Activated CD8-positive, alpha-beta T cell treated with anti-CD3 and anti-CD28 coated beads for 36 hours (primary cell): ENCODE data around the gene LSM11. TPM values are rescaled to one million over a fixed set of nuclear protein-coding genes. Genes with fewer than 3 reads are reported as not detected.

Experiments used
- ATAC-seq: fragments of 200-7000 bp; cut with Tn5 transposase; one replicate; pipeline ENCODE4 v1.10.0; 2021; ENCODE audit warnings: mild to moderate bottlenecking, moderate library complexity
- CTCF ChIA-PET: fragments of 350-600 bp; sonication (Branson Sonifier 250); formaldehyde crosslinking; loops from one replicate; lab custom pipeline; 2021; ENCODE audit warnings: antibody characterized with exemption; lab: Charles Lee
- POLR2A ChIA-PET: fragments of 350-600 bp; sonication (Branson Sonifier 250); formaldehyde crosslinking; loops from one replicate; lab custom pipeline; 2021; ENCODE audit warnings: antibody characterized with exemption; lab: Charles Lee
- DNase-seq: peaks from one replicate; pipeline ENCODE4 v3.0.0-alpha.2; 2020
- H3K27ac Mint-ChIP-seq: one replicate; pipeline ENCODE4 v1.8.0; 2021; ENCODE audit warnings: mild to moderate bottlenecking, mixed read lengths
- H3K27me3 Mint-ChIP-seq: one replicate; pipeline ENCODE4 v1.8.0; 2021; ENCODE audit warnings: mixed read lengths
- H3K36me3 Mint-ChIP-seq: one replicate; pipeline ENCODE4 v1.8.0; 2021; ENCODE audit warnings: low read depth, mixed read lengths
- H3K4me1 Mint-ChIP-seq: one replicate; pipeline ENCODE4 v1.8.0; 2021; ENCODE audit warnings: low read depth, mixed read lengths
- H3K4me3 Mint-ChIP-seq: one replicate; pipeline ENCODE4 v1.8.0; 2021; ENCODE audit warnings: mild to moderate bottlenecking, moderate library complexity, mixed read lengths
- H3K9me3 Mint-ChIP-seq: one replicate; pipeline ENCODE4 v1.8.0; 2021; ENCODE audit warnings: mixed read lengths
- CTCF ChIP-seq: fragments of 200-600 bp; IDR thresholded peaks from one replicate; pipeline ENCODE4 v1.8.0; 2022; ENCODE audit warnings: antibody characterized with exemption, mild to moderate bottlenecking
- intact Hi-C: fragments of 100-400 bp; cut with micrococcal nuclease; formaldehyde crosslinking; loops from one replicate; pipeline ENCODE4 v1.10.0; 2022
- total RNA-seq, 2 experiments: library from RNA; stranded (reverse); gene quantifications; one replicate each; pipeline ENCODE4 v1.2.3, GENCODE V29; 2021

LSM11 gene
- total RNA-seq, 2 experiments from 2014 or later: 7.0 to 7.3 TPM

- POLR2A ChIA-PET: no interaction called here
- CTCF ChIA-PET: interaction anchor here (1.2 kb wide), 1 partner anchor 10 kb away, joined by 4 read pairs; no protein-coding TSS in a partner anchor
- no peak for ATAC-seq
- H3K4me3 Mint-ChIP-seq: no peak overlapping the region
- intact Hi-C loops: no loop called here
- H3K4me1 Mint-ChIP-seq: no peaks in the 10 kb centered on the region
- no peaks in the 10 kb centered on the region for H3K36me3 Mint-ChIP-seq
- no peaks in the 10 kb centered on the region for H3K9me3 Mint-ChIP-seq
- H3K27me3 Mint-ChIP-seq: peaks cover 9% of the 10 kb centered on the region
- DNase-seq: no peak
- TF ChIP-seq CTCF: no peak
- no peak overlapping the region for H3K27ac Mint-ChIP-seq
Measured at GRCh38 chr5:157709346-157709745, 34.2 kb upstream of the LSM11 start.

GRCh38 chr5:157710431-157710830 lies 33.1 kb upstream of the LSM11 start:
- Mint-ChIP-seq H3K36me3 (no peaks in the 10 kb centered on the region), H3K4me1 (no peaks in the 10 kb centered on the region), H3K27ac (no peak overlapping the region), H3K27me3 (peaks cover 7% of the 10 kb centered on the region), H3K4me3 (no peak overlapping the region), H3K9me3 (no peaks in the 10 kb centered on the region)
- POLR2A ChIA-PET: no interaction called here
- intact Hi-C loops: no loop called here
- ATAC-seq: no peak
- TF ChIP-seq CTCF: no peak
- DNase-seq: no peak
- CTCF ChIA-PET: no interaction called here

DNA sequence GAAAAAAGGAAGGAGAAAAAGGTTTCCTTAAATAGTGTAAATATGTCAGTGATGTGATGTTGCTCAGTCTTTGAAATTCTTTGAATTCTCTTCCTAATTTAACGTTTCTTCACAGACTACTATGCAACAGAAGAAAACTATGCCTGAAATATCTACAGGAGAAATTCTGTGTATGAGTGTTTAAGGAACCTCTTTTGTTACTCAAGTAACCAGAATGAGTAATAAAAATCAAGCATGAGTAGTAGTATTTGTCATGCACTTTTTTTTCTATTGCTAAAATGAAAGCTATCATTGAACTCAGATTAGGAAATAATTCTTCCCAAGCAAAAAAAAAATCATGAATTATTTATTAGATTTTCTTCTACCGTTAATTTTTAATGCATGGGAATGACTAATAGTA lies 32.6 kb upstream of the LSM11 start:
- no peak overlapping the region for H3K27ac Mint-ChIP-seq
- TF ChIP-seq CTCF: no peak
- ChIA-PET CTCF (interaction anchor here (0.6 kb wide), 1 partner anchor 22 kb away, joined by 3 read pairs; no protein-coding TSS in a partner anchor), POLR2A (no interaction called here)
- intact Hi-C loops: no loop called here
- no peak overlapping the region for H3K4me3 Mint-ChIP-seq
- H3K36me3 Mint-ChIP-seq: no peaks in the 10 kb centered on the region
- peaks cover 6% of the 10 kb centered on the region for H3K27me3 Mint-ChIP-seq
- no peaks in the 10 kb centered on the region for H3K4me1 Mint-ChIP-seq
- no peak for ATAC-seq
- no peak for DNase-seq
- H3K9me3 Mint-ChIP-seq: no peaks in the 10 kb centered on the region

- no peak for DNase-seq
- Mint-ChIP-seq H3K36me3 (no peaks in the 10 kb centered on the region), H3K27me3 (peaks cover 4% of the 10 kb centered on the region), H3K4me1 (peaks cover 4% of the 10 kb centered on the region), H3K27ac (no peak overlapping the region), H3K4me3 (no peak overlapping the region), H3K9me3 (no peaks in the 10 kb centered on the region)
- CTCF ChIA-PET: no interaction called here
- ATAC-seq: no peak
- POLR2A ChIA-PET: no interaction called here
- intact Hi-C loops: no loop called here
- TF ChIP-seq CTCF: no peak
Measured at GRCh38 chr5:157713830-157714595, 29.5 kb upstream of the LSM11 start.

DNA sequence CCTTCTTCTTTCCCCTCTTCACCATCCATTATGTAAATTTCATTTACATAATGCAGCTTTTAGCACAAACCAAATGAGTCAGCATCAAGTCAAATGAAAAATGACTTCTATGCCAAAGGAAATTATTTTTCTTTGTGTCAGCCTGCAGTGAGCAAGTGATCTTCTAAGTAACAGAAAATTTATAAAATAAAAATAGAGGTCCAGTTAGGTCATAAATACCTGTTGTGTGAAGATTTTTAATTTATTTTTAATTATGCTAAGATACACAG lies 29.0 kb upstream of the LSM11 start:
- POLR2A ChIA-PET: no interaction called here
- CTCF ChIA-PET: no interaction called here
- Mint-ChIP-seq H3K27ac (no peak overlapping the region), H3K9me3 (no peaks in the 10 kb centered on the region), H3K27me3 (peaks cover under 1% of the 10 kb centered on the region), H3K4me1 (peaks cover 4% of the 10 kb centered on the region), H3K36me3 (no peaks in the 10 kb centered on the region), H3K4me3 (no peak overlapping the region)
- ATAC-seq (no peak), DNase-seq (no peak)
- TF ChIP-seq CTCF: no peak
- intact Hi-C loops: no loop called here
